Endothelial cell of umbilical vein (primary cell): ENCODE measurements around the gene IQGAP2. TPM values are rescaled to one million over a fixed set of nuclear protein-coding genes. Genes with fewer than 3 reads are reported as not detected.

ENCODE experiments used
- BruUV-seq: library from RNA; stranded (reverse); fragments of 400-500 nt; replicated peaks from 2 replicates; lab custom pipeline; 2021; lab: Mats Ljungman, UMichigan
- CTCF ChIA-PET: fragments of 300-600, 350-600 bp; sonication (Branson Sonifier 250); formaldehyde crosslinking; loops from one replicate; lab custom pipeline; 2021; ENCODE audit warnings: antibody characterized with exemption, inconsistent platforms; lab: Charles Lee
- POLR2A ChIA-PET: fragments of 300-600, 350-600 bp; sonication (Branson Sonifier 250); formaldehyde crosslinking; loops from one replicate; lab custom pipeline; 2021; ENCODE audit warnings: antibody characterized with exemption, inconsistent platforms; lab: Charles Lee
- DNase-seq: peaks from one replicate; pipeline ENCODE4 v3.0.0-alpha.2; 2011; ENCODE audit warnings: low read depth, low spot score
- FAIRE-seq: peaks from 2 replicates; lab custom pipeline; 2011; peaks lifted over from hg19 to GRCh38; lab: Jason Lieb, UNC
- H2AFZ ChIP-seq: 2 replicates; pipeline ENCODE4 v1.6.0; 2012; ENCODE audit warnings: low read depth, low read length, control low read depth, inconsistent platforms
- H3K27ac ChIP-seq: 2 replicates; pipeline ENCODE4 v1.5.1; 2011; ENCODE audit warnings: low read depth, mild to moderate bottlenecking, control low read depth, low read length, moderate library complexity; ENCODE audit not compliant: insufficient read depth
- H3K27me3 ChIP-seq, 2 experiments: 2 replicates each; pipeline versions ENCODE4 v1.6.0 to v1.6.1; 2011; ENCODE audit warnings: low read length in 2 of 2, mixed read lengths in 1 of 2; ENCODE audit not compliant: control insufficient read depth in 2 of 2, insufficient read depth in 2 of 2
- H3K36me3 ChIP-seq, 2 experiments: 2 replicates in 1 of 2; 3 replicates in 1 of 2; pipeline ENCODE4 v1.5.1; 2011; ENCODE audit warnings: low read length in 2 of 2, mild to moderate bottlenecking in 1 of 2, moderate library complexity in 1 of 2; ENCODE audit not compliant: control insufficient read depth in 2 of 2, insufficient read depth in 2 of 2; ENCODE audit errors: extremely low read depth in 1 of 2
- H3K4me1 ChIP-seq: 3 replicates; pipeline ENCODE4 v1.5.1; 2011; ENCODE audit warnings: mild to moderate bottlenecking, low read length; ENCODE audit not compliant: control insufficient read depth, insufficient read depth; ENCODE audit errors: extremely low read depth
- H3K4me2 ChIP-seq: 2 replicates; pipeline ENCODE4 v1.6.1; 2011; ENCODE audit warnings: low read length, control low read depth, mixed read lengths; ENCODE audit not compliant: insufficient read depth
- H3K4me3 ChIP-seq, 3 experiments: fragments of 200-600 bp in 1 of 3; sonication (generic), shearing (Covaris generic) in 1 of 3; replicated peaks in 1 of 3; 2 replicates each; pipeline ENCODE4 v1.5.1; 2011 to 2016; ENCODE audit warnings: control low read depth in 3 of 3, low read length in 3 of 3, mild to moderate bottlenecking in 2 of 3, inconsistent platforms in 1 of 3, low read depth in 1 of 3, moderate library complexity in 1 of 3; ENCODE audit not compliant: insufficient read depth in 1 of 3
- H3K79me2 ChIP-seq: 2 replicates; pipeline ENCODE4 v1.6.0; 2012; ENCODE audit warnings: low read length, inconsistent platforms; ENCODE audit not compliant: control insufficient read depth, insufficient read depth
- H3K9ac ChIP-seq: replicated peaks from 2 replicates; pipeline ENCODE3; 2011; ENCODE audit warnings: low read length, control low read depth; ENCODE audit not compliant: insufficient read depth; ENCODE audit errors: extremely low read depth
- H3K9me1 ChIP-seq: replicated peaks from 3 replicates; pipeline ENCODE4 v1.6.0; 2011; ENCODE audit warnings: mild to moderate bottlenecking, low read length; ENCODE audit not compliant: control insufficient read depth, insufficient read depth; ENCODE audit errors: extremely low read depth
- H3K9me3 ChIP-seq: replicated peaks from 2 replicates; pipeline ENCODE4 v1.5.1; 2012; ENCODE audit warnings: low read length, inconsistent platforms; ENCODE audit not compliant: control insufficient read depth, insufficient read depth
- H4K20me1 ChIP-seq: replicated peaks from 2 replicates; pipeline ENCODE3; 2011; ENCODE audit warnings: mild to moderate bottlenecking, low read length; ENCODE audit not compliant: control insufficient read depth, insufficient read depth; ENCODE audit errors: extremely low read depth
- EZH2 ChIP-seq: IDR thresholded peaks from 2 replicates; pipeline ENCODE4 v1.6.1; 2012; ENCODE audit warnings: borderline replicate concordance, low read depth, mild to moderate bottlenecking, moderate library complexity, low read length, inconsistent platforms; ENCODE audit not compliant: severe bottlenecking
- FOS ChIP-seq: IDR thresholded peaks from 2 replicates; pipeline ENCODE4 v1.6.1; 2011; ENCODE audit warnings: mild to moderate bottlenecking, low read length, moderate library complexity, borderline replicate concordance; ENCODE audit not compliant: insufficient read depth
- GATA2 ChIP-seq: IDR thresholded peaks from 2 replicates; pipeline ENCODE4 v1.7.0; 2011; ENCODE audit warnings: low read depth, mild to moderate bottlenecking, moderate library complexity, mixed read lengths, low read length; ENCODE audit not compliant: insufficient read length, insufficient read depth
- JUN ChIP-seq: IDR thresholded peaks from 2 replicates; pipeline ENCODE4 v1.6.1; 2011; ENCODE audit warnings: borderline replicate concordance, low read depth; ENCODE audit not compliant: insufficient read length, insufficient read depth
- MYC ChIP-seq: IDR thresholded peaks from one replicate; pipeline ENCODE4 v1.6.1; 2011; ENCODE audit warnings: mild to moderate bottlenecking, low read depth, low read length
- POLR2A ChIP-seq: IDR thresholded peaks from 2 replicates; pipeline ENCODE4 v1.6.1; 2012; ENCODE audit warnings: low read depth, mild to moderate bottlenecking, control low read depth, low read length
- POLR2AphosphoS5 ChIP-seq: IDR thresholded peaks from 2 replicates; pipeline ENCODE4 v1.6.1; 2012; ENCODE audit warnings: low read depth, mild to moderate bottlenecking, control low read depth, low read length, moderate library complexity; ENCODE audit not compliant: insufficient read depth
- dilution Hi-C: fragments of 300-500 bp; cut with MboI; formaldehyde crosslinking; loops from one replicate; pipeline ENCODE4 v1.15.0; 2019; ENCODE audit warnings: low sequenced_read_pairs; ENCODE audit not compliant: extremely low pct_ligation_motif_present
- intact Hi-C: fragments of 100-400 bp; cut with micrococcal nuclease; formaldehyde crosslinking; loops from one replicate; pipeline ENCODE4 v1.10.0; 2022
- polyA plus RNA-seq, 4 experiments: library from polyadenylated mRNA; depleted of rRNA in 3 of 4; stranded (reverse) in 3 of 4; unstranded in 1 of 4; fragments of >200 nt; gene quantifications; 2 replicates each; pipeline versions ENCODE4 v1.2.1 to v1.2.3, GENCODE V29; 2011 to 2012; ENCODE audit warnings: missing spikeins in 1 of 4
- total RNA-seq: library from RNA; stranded (reverse); gene quantifications from 2 replicates; pipeline ENCODE4 v1.2.3, GENCODE V29; 2021
- TF ChIP-seq, protein P1 (sequence below), 2 donors: IDR thresholded peaks; 1 replicate in 1 of 2; 2 replicates in 1 of 2; pipeline ENCODE4 v1.5.1; 2011; ENCODE audit warnings: low read length in 2 of 2, mild to moderate bottlenecking in 2 of 2, moderate library complexity in 2 of 2, control low read depth in 1 of 2, inconsistent platforms in 1 of 2, low read depth in 1 of 2; ENCODE audit not compliant: insufficient read depth in 1 of 2; ENCODE audit errors: extremely low read depth in 1 of 2

Gene IQGAP2
- total and polyA plus RNA-seq, 2 donors (not counting 3 experiments of a cell fraction or from before 2014, with no cell fraction given) = 4.5 to 4.7 TPM

DNA sequence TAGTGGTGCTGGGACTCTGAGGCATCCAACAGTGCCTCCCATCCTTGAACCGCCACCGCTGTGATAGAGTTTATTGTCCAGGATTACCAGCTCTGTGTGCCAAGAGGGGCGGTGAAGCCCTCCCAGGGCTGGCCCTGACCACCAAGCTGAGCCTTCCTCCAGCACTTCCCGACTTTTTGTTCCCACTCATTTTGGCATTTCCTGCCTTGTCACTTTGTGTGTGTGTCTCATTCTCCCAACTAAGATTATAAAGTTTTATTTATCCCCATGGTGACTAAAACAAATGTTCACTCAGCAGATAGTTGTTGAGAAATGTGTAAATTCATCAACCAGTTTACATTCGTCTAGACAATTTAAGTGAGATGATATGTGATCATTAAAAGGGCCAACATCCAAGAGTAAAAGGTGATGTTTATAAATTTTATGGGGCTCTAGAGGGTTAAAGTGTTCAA lies 315.3 kb downstream of the IQGAP2 start:
- ChIA-PET POLR2A (interaction anchor here (0.5 to 1.4 kb wide), 5 partner anchors 10 to 87 kb away, joined by 3 to 10 read pairs (median 4); no protein-coding TSS in a partner anchor), CTCF (interaction anchor here (0.5 to 9.8 kb wide), 7 partner anchors 27 to 124 kb away, joined by 3 to 79 read pairs (median 6); no protein-coding TSS in a partner anchor)
- H3K4me1 ChIP-seq = peaks cover 48% of the 10 kb centered on the region
- peak; percentile 81 for FAIRE-seq
- TF ChIP-seq POLR2AphosphoS5 (peak; percentile 87), JUN (peak; percentile 49), GATA2 (no peak), EZH2 (no peak), MYC (no peak), FOS (peak; percentile 55), POLR2A (peak; percentile 91)
- TF ChIP-seq, protein P1, sequence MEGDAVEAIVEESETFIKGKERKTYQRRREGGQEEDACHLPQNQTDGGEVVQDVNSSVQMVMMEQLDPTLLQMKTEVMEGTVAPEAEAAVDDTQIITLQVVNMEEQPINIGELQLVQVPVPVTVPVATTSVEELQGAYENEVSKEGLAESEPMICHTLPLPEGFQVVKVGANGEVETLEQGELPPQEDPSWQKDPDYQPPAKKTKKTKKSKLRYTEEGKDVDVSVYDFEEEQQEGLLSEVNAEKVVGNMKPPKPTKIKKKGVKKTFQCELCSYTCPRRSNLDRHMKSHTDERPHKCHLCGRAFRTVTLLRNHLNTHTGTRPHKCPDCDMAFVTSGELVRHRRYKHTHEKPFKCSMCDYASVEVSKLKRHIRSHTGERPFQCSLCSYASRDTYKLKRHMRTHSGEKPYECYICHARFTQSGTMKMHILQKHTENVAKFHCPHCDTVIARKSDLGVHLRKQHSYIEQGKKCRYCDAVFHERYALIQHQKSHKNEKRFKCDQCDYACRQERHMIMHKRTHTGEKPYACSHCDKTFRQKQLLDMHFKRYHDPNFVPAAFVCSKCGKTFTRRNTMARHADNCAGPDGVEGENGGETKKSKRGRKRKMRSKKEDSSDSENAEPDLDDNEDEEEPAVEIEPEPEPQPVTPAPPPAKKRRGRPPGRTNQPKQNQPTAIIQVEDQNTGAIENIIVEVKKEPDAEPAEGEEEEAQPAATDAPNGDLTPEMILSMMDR (IDR thresholded peaks at IDR 0.05; ENCODE audit: extremely low read depth in 1 of 2, insufficient read depth in 1 of 2, low read depth in 1 of 2, low read length in 2 of 2) = no peak
- no peaks in the 10 kb centered on the region for H3K9me3 ChIP-seq
- H3K4me3 ChIP-seq = peak overlapping the region; percentile 81 to 100 (median 99)
- peaks cover 74% of the 10 kb centered on the region for H3K79me2 ChIP-seq
- intact Hi-C loops = loop anchor here (1.0 to 5.0 kb wide), 4 partner anchors 21 to 774 kb away; partner anchors contain the start of genes F2RL1 and WDR41
- no peaks in the 10 kb centered on the region for H3K27me3 ChIP-seq
- H3K4me2 ChIP-seq = peak overlapping the region; percentile 93
- peak overlapping the region; percentile 89 for H3K27ac ChIP-seq
- H4K20me1 ChIP-seq = peaks cover 14% of the 10 kb centered on the region
- H2AFZ ChIP-seq = no peak overlapping the region
- no peaks in the 10 kb centered on the region for H3K9me1 ChIP-seq
- peak; percentile 90 for DNase-seq
- dilution Hi-C loops = no loop called here
- H3K36me3 ChIP-seq = peaks cover 2 to 9% of the 10 kb centered on the region in 2 experiments
- BruUV-seq = no TSS peak
- peak overlapping the region; percentile 100 for H3K9ac ChIP-seq
